ENCODE results near the gene SNTG2.
"Not testable (repeated sequence)": the region's sequence is repeated elsewhere in the genome, so short reads cannot be mapped to it uniquely, and the experiment has no call there.

DNA sequence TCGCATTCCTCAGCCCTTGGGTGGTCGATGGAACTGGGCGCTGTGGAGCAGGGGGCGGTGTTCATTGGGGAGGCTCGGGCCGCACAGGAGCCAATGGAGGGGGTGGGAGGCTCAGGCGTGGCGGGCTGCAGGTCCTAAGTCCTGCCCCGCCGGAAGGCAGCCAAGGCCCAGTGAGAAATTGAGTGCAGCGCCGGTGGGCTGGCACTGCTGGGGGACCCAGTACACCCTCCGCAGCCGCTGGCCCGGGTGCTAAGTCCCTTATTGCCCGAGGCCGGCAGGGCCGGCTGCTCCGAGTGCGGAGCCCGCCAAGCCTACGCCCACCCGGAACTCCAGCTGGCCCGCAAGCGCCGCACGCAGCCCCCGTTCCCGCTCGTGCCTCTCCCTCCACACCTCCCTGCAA is 278.9 kb downstream of the SNTG2 start:
- TF ChIP-seq, protein P1, sequence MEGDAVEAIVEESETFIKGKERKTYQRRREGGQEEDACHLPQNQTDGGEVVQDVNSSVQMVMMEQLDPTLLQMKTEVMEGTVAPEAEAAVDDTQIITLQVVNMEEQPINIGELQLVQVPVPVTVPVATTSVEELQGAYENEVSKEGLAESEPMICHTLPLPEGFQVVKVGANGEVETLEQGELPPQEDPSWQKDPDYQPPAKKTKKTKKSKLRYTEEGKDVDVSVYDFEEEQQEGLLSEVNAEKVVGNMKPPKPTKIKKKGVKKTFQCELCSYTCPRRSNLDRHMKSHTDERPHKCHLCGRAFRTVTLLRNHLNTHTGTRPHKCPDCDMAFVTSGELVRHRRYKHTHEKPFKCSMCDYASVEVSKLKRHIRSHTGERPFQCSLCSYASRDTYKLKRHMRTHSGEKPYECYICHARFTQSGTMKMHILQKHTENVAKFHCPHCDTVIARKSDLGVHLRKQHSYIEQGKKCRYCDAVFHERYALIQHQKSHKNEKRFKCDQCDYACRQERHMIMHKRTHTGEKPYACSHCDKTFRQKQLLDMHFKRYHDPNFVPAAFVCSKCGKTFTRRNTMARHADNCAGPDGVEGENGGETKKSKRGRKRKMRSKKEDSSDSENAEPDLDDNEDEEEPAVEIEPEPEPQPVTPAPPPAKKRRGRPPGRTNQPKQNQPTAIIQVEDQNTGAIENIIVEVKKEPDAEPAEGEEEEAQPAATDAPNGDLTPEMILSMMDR (IDR thresholded peaks at IDR 0.05; ENCODE audit: low read depth, low read length, poor library complexity, severe bottlenecking) = not testable (repeated sequence)
- TF ChIP-seq EZH2phosphoT487 (IDR thresholded peaks at IDR 0.05; ENCODE audit: borderline replicate concordance, low read length) = not testable (repeated sequence)

All from DOHH2 (cell line).